Retinal pigment epithelial cell (primary cell): ENCODE measurements around the gene STARD10.

Source experiments
- DNase-seq: peaks from one replicate; pipeline ENCODE4 v3.0.0-alpha.2; 2010; ENCODE audit warnings: low read depth
- H3K4me3 ChIP-seq: 2 replicates; pipeline ENCODE4 v1.5.1; 2011; ENCODE audit warnings: mild to moderate bottlenecking, low read length, control low read depth, moderate library complexity
- CTCF ChIP-seq: conservative IDR thresholded peaks from 2 replicates; pipeline ENCODE4 v1.5.1; 2011; ENCODE audit warnings: low read depth, low read length, control low read depth, inconsistent platforms

The STARD10 gene

GRCh38 chr11:72820439-72821139 is 26.7 kb upstream of the STARD10 start:
- no peak overlapping the region for H3K4me3 ChIP-seq
- no peak for DNase-seq
- no peak for TF ChIP-seq CTCF

- TF ChIP-seq CTCF = no peak
- DNase-seq = no peak
- no peak overlapping the region for H3K4me3 ChIP-seq
Measured at GRCh38 chr11:72818971-72819370, 25.1 kb upstream of the STARD10 start.

GRCh38 chr11:72817966-72818365 is 24.1 kb upstream of the STARD10 start:
- H3K4me3 ChIP-seq = no peak overlapping the region
- no peak for TF ChIP-seq CTCF
- no peak for DNase-seq

GRCh38 chr11:72816404-72816990 is 22.6 kb upstream of the STARD10 start:
- no peak for TF ChIP-seq CTCF
- no peak overlapping the region for H3K4me3 ChIP-seq
- DNase-seq = no peak

- DNase-seq = no peak
- TF ChIP-seq CTCF = no peak
Measured at GRCh38 chr11:72815110-72815618, 21.3 kb upstream of the STARD10 start.

GRCh38 chr11:72814286-72815109 is 20.7 kb upstream of the STARD10 start, which contains the start of gene ATG16L2:
TSS of gene ATG16L2 (plus strand) at chr11:72814411. CDS start at chr11:72814446, 35 bp downstream.
- DNase-seq = no peak
- TF ChIP-seq CTCF = no peak
- H3K4me3 ChIP-seq = peak within 1 kb of the TSS; percentile 78

More at GRCh38 chr11:72815110-72815618, 21.3 kb upstream of the STARD10 start:
- H3K4me3 ChIP-seq = peak overlapping the region; percentile 78
